ENCODE results near the gene HYAL1. TPM values are rescaled to one million over a fixed set of nuclear protein-coding genes. Genes with fewer than 3 reads are reported as not detected.
A peak's percentile ranks its signal among the peaks of the same experiment; 100 is the strongest.
"Not testable (repeated sequence)": the region's sequence is repeated elsewhere in the genome, so short reads cannot be mapped to it uniquely, and the experiment has no call there.

The HYAL1 gene
- total and polyA plus RNA-seq, 9 donors: 1.8 to 9.3 (median 3.5) TPM

DNA sequence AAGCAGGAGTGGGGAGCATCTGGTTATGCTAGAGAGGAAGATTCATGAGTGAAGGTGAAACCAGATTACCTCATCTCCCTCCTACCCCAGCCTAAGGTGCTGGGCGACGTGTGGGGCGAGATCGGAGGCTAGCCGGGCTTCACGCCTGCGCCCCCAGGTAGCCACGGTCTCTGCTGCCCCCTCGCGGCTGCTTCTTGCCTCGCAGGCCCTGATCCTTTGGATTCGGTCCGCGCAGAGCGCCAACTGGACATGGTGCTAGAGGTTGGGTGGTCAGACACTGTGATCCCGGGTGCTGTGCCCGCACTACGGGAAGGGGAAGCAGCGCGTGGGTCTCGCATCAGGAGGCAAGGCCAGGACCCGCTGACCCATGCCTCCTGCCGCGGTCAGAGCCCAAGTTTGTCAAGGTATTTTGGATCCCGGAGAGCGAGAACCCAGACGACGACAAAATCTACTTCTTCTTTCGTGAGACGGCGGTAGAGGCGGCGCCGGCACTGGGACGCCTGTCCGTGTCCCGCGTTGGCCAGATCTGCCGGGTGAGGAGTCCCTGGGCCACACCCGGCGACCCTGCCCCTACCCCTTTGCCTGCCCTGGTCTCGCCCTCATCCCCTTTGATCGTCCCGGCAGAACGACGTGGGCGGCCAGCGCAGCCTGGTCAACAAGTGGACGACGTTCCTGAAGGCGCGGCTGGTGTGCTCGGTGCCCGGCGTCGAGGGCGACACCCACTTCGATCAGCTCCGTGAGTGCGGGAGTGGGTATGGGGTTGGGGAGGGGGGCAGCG is 30.3 kb downstream of the HYAL1 start:
- H3K27ac ChIP-seq: no peak overlapping the region
- H3K36me3 ChIP-seq: no peaks in the 10 kb centered on the region
- TF ChIP-seq, protein P1, sequence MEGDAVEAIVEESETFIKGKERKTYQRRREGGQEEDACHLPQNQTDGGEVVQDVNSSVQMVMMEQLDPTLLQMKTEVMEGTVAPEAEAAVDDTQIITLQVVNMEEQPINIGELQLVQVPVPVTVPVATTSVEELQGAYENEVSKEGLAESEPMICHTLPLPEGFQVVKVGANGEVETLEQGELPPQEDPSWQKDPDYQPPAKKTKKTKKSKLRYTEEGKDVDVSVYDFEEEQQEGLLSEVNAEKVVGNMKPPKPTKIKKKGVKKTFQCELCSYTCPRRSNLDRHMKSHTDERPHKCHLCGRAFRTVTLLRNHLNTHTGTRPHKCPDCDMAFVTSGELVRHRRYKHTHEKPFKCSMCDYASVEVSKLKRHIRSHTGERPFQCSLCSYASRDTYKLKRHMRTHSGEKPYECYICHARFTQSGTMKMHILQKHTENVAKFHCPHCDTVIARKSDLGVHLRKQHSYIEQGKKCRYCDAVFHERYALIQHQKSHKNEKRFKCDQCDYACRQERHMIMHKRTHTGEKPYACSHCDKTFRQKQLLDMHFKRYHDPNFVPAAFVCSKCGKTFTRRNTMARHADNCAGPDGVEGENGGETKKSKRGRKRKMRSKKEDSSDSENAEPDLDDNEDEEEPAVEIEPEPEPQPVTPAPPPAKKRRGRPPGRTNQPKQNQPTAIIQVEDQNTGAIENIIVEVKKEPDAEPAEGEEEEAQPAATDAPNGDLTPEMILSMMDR (IDR thresholded peaks at IDR 0.05): peak; percentile 97 to 99 (median 98)
- peak; percentile 39 for TF ChIP-seq POLR2A (IDR thresholded peaks at IDR 0.05)
- TF ChIP-seq EP300 (IDR thresholded peaks at IDR 0.05): no peak
- H3K4me1 ChIP-seq (ENCODE audit: insufficient read depth): peaks cover 19% of the 10 kb centered on the region
- no peaks in the 10 kb centered on the region for H3K9me3 ChIP-seq
- peak overlapping the region; percentile 15 for H3K4me3 ChIP-seq
- no peaks in the 10 kb centered on the region for H3K27me3 ChIP-seq
- intact Hi-C loops (cut with DNase I): loop anchor here (1.0 to 10.0 kb wide), 5 partner anchors 46 to 158 kb away; partner anchors contain the start of gene GNAT1 (in 4 of the 4)
- peak; percentile 78 to 94 (median 89) for DNase-seq
- 5 to 13% (median 8%) methylated on average over 46 to 61 of the region's 61 CpGs for WGBS, 3 donors

DNA sequence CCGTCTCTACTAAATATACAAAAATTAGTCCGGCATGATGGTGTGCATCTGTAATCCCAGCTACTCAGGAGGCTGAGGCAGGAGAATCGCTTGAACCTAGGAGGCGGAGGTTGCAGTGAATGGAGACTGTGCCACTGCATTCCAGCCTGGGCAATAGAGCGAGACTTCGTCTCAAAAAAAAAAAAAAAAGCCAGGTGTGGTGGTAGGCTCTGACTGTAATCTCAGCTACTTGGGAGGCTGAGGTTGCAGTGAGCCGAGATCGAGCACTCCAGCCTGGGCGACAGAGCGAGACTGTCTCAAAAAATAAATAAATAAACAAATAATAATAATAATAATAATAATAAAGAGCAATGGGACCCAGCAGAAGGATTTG is 30.9 kb downstream of the HYAL1 start:
- not testable (repeated sequence) for H3K4me3 ChIP-seq, H3K36me3 ChIP-seq, H3K27ac ChIP-seq, H3K9me3 ChIP-seq, H3K27me3 ChIP-seq, DNase-seq
- whole genome bisulfite sequencing, 3 donors: 58 to 64% (median 61%) methylated on average over 10 of the region's 10 CpGs
- peaks cover 22% of the 10 kb centered on the region for H3K4me1 ChIP-seq (ENCODE audit: insufficient read depth)
- intact Hi-C loops (cut with DNase I): loop anchor here (5.0 to 10.0 kb wide), 4 partner anchors 45 to 158 kb away; partner anchors contain the start of gene GNAT1 (in 4 of the 4)

DNA sequence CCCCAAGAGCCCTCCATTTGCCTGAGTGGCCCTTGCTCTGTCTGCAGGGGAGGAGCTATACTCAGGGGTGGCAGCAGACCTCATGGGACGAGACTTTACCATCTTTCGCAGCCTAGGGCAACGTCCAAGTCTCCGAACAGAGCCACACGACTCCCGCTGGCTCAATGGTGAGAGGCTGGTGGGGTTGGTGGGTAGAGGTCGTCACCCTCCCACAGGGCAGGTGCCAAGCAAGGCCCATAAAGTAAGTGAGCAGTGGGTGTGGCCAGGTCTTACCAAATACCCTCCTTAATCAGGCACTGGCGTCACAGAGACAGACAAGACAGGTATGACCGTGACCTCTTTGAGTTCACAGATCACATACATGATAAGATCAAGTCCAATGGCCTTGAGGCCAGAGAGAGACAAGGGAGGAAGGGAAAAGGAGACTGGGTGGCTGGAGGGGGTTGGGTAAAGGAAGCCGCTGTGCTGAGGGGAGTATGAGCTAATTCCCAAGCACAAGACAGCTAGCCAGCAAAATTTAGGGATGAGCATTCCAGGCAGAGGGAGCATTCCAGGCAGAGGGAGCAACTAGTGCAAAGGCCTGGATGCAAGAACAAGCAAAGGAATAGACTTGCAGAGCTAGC is 31.9 kb downstream of the HYAL1 start:
- intact Hi-C loops (cut with DNase I): loop anchor here (2.0 to 10.0 kb wide), 5 partner anchors 44 to 157 kb away; partner anchors contain the start of gene GNAT1 (in 4 of the 4)
- Histone ChIP-seq H3K36me3 (no peaks in the 10 kb centered on the region), H3K9me3 (no peaks in the 10 kb centered on the region), H3K27me3 (no peaks in the 10 kb centered on the region), H3K27ac (no peak overlapping the region), H3K4me1 (ENCODE audit: insufficient read depth) (peaks cover 29% of the 10 kb centered on the region), H3K4me3 (no peak overlapping the region)
- no peak for DNase-seq
- TF ChIP-seq, protein P1 (IDR thresholded peaks at IDR 0.05): no peak
- TF ChIP-seq POLR2A (IDR thresholded peaks at IDR 0.05) (no peak), EP300 (IDR thresholded peaks at IDR 0.05) (no peak)
- 76 to 78% (median 77%) methylated on average over 10 of the region's 10 CpGs for WGBS, 3 donors

DNA sequence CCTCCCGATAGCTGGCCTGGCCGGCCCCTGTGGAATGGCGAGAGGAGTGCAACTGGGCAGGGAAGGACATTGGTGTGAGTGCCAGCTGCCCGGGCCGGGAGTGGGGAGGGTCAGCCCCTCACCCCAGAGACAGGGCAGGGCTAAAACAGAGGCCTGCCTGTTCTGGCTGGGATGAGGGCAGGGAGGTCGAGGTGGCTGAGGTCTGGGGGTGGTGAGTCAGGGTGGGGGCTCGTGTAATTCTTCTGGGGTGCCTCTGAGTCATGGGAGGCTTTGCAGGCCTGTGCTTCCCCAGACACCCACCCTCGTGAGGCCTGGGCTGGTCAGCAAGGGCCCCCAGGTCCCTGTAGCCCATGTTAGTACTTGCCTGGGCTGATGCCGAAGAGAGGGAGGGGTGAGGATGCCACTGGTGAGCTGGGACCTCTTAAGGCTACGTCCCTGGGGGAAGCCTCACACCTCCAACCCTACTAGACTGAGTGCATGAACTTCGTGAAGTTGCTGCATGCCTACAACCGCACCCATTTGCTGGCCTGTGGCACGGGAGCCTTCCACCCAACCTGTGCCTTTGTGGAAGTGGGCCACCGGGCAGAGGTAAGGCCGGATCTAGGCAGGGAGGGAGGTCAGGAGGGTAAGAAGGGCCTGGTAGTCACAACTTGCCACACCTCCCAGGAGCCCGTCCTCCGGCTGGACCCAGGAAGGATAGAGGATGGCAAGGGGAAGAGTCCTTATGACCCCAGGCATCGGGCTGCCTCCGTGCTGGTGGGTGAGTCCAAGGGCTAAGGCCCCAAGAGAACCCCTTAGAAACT is 32.8 kb downstream of the HYAL1 start:
- intact Hi-C loops (cut with DNase I): loop anchor here (2.0 to 10.0 kb wide), 5 partner anchors 43 to 156 kb away; partner anchors contain the start of gene GNAT1 (in 4 of the 4)
- peak overlapping the region; percentile 14 for H3K4me3 ChIP-seq
- WGBS, 3 donors: 72 to 77% (median 74%) methylated on average over 19 of the region's 19 CpGs
- DNase-seq: peak in 2 of 5 donors; percentile 30 to 44
- no peaks in the 10 kb centered on the region for H3K9me3 ChIP-seq
- TF ChIP-seq EP300 (IDR thresholded peaks at IDR 0.05) (no peak), POLR2A (IDR thresholded peaks at IDR 0.05) (no peak)
- TF ChIP-seq, protein P1 (IDR thresholded peaks at IDR 0.05): no peak
- peaks cover 36% of the 10 kb centered on the region for H3K4me1 ChIP-seq (ENCODE audit: insufficient read depth)
- H3K36me3 ChIP-seq: no peaks in the 10 kb centered on the region
- peak overlapping the region in 1 of 2 donors; percentile 99 for H3K27ac ChIP-seq
- H3K27me3 ChIP-seq: no peaks in the 10 kb centered on the region
